Renal cortical epithelial cell (primary cell): ENCODE data around the gene ASCC1. TPM values are rescaled to one million over a fixed set of nuclear protein-coding genes. Genes with fewer than 3 reads are reported as not detected.
A peak's percentile ranks its signal among the peaks of the same experiment; 100 is the strongest.
"Not testable (repeated sequence)": the region's sequence is repeated elsewhere in the genome, so short reads cannot be mapped to it uniquely, and the experiment has no call there.

ENCODE experiments used
- DNase-seq: peaks from one replicate; pipeline ENCODE4 v3.0.0-alpha.2; 2011; ENCODE audit warnings: low read depth
- total RNA-seq: library from RNA; depleted of rRNA; stranded (reverse); fragments of >200 nt; gene quantifications from 2 replicates; pipeline ENCODE4 v1.2.3, GENCODE V29; 2014

The ASCC1 gene
- total RNA-seq, 1 donor from 2014 or later = 61.6 TPM

GRCh38 chr10:72126184-72126871 lies 89.7 kb downstream of the ASCC1 start:
- DNase-seq = peak; percentile 77

- DNase-seq = peak; percentile 91
These were observed 91.1 kb downstream of the ASCC1 start for GRCh38 chr10:72124989-72125388.

GRCh38 chr10:72124381-72124780 lies 91.7 kb downstream of the ASCC1 start:
- no peak for DNase-seq

GRCh38 chr10:72123616-72124015 lies 92.5 kb downstream of the ASCC1 start:
- DNase-seq = no peak

GRCh38 chr10:72122221-72122620 lies 93.9 kb downstream of the ASCC1 start:
- no peak for DNase-seq

GRCh38 chr10:72121389-72121788 lies 94.7 kb downstream of the ASCC1 start:
- DNase-seq = no peak

- no peak for DNase-seq
These were observed 99.7 kb downstream of the ASCC1 start for GRCh38 chr10:72116372-72116771.

- no peak for DNase-seq
These were observed 101.2 kb downstream of the ASCC1 start for GRCh38 chr10:72114706-72115450.

- DNase-seq = no peak
These were observed 105.2 kb downstream of the ASCC1 start for GRCh38 chr10:72110673-72111401.

- no peak for DNase-seq
These were observed 106.4 kb downstream of the ASCC1 start for GRCh38 chr10:72109636-72110157.

GRCh38 chr10:72108830-72109635 lies 107.0 kb downstream of the ASCC1 start:
- peak; percentile 78 for DNase-seq

- not testable (repeated sequence) for DNase-seq
These were observed 108.1 kb downstream of the ASCC1 start for GRCh38 chr10:72108004-72108370.

GRCh38 chr10:72107325-72108003 lies 108.6 kb downstream of the ASCC1 start:
- peak; percentile 85 for DNase-seq

- DNase-seq = no peak
These were observed 109.2 kb downstream of the ASCC1 start for GRCh38 chr10:72106896-72107295.

GRCh38 chr10:72106154-72106849 lies 109.8 kb downstream of the ASCC1 start:
- no peak for DNase-seq

- no peak for DNase-seq
These were observed 110.4 kb downstream of the ASCC1 start for GRCh38 chr10:72105710-72106109.

GRCh38 chr10:72105098-72105475 lies 111.0 kb downstream of the ASCC1 start:
- no peak for DNase-seq

GRCh38 chr10:72104472-72105097 lies 111.5 kb downstream of the ASCC1 start:
- DNase-seq = no peak

GRCh38 chr10:72099600-72099921 lies 116.5 kb downstream of the ASCC1 start:
- DNase-seq = no peak
